Activated naive CD4-positive, alpha-beta T cell treated with anti-CD3 and anti-CD28 coated beads, Interleukin-2, amount 50 U/mL, for 72 hours (primary cell): Measurements from ENCODE around the gene TRIM49D2. TPM values are rescaled to one million over a fixed set of nuclear protein-coding genes. Genes with fewer than 3 reads are reported as not detected.
"Not testable (repeated sequence)": the region's sequence is repeated elsewhere in the genome, so short reads cannot be mapped to it uniquely, and the experiment has no call there.

Experiments
- ATAC-seq, 2 donors: fragments of 150-1000 bp; cut with Tn5 transposase; 2 replicates each; pipeline ENCODE4 v1.10.0; 2021; ENCODE audit warnings: mild to moderate bottlenecking in 2 of 2, moderate library complexity in 2 of 2
- DNase-seq, 2 donors: peaks; one replicate each; pipeline ENCODE4 v3.0.0; 2021 to 2022; ENCODE audit warnings: low spot score in 2 of 2
- H3K27ac Mint-ChIP-seq, 2 donors: one replicate each; pipeline ENCODE4 v1.8.0; 2022; ENCODE audit warnings: mild to moderate bottlenecking in 2 of 2, mixed read lengths in 2 of 2
- H3K36me3 Mint-ChIP-seq, 2 donors: one replicate each; pipeline ENCODE4 v1.8.0; 2022; ENCODE audit warnings: mixed read lengths in 2 of 2
- H3K9me3 Mint-ChIP-seq, 2 donors: one replicate each; pipeline ENCODE4 v1.8.0; 2022; ENCODE audit warnings: mixed read lengths in 2 of 2
- total RNA-seq, 2 donors: library from RNA; stranded (reverse); gene quantifications; one replicate each; pipeline ENCODE4 v1.2.3, GENCODE V29; 2022

The TRIM49D2 gene
- not detected for total RNA-seq

GRCh38 chr11:89923764-89924163, at the start of gene TRIM49D2:
Gene TRIM49D2 (plus strand): TSS chr11:89924064. CDS start chr11:89926762, 2,698 bp downstream.
- DNase-seq, ATAC-seq, H3K27ac Mint-ChIP-seq, H3K36me3 Mint-ChIP-seq, H3K9me3 Mint-ChIP-seq: not testable (repeated sequence)

GRCh38 chr11:89877511-89877910, 46.4 kb upstream of the TRIM49D2 start:
- not testable (repeated sequence) for H3K27ac Mint-ChIP-seq, DNase-seq, H3K9me3 Mint-ChIP-seq, H3K36me3 Mint-ChIP-seq, ATAC-seq

GRCh38 chr11:89893245-89893644, 30.6 kb upstream of the TRIM49D2 start:
- not testable (repeated sequence) for H3K36me3 Mint-ChIP-seq, H3K9me3 Mint-ChIP-seq, ATAC-seq, DNase-seq, H3K27ac Mint-ChIP-seq

- not testable (repeated sequence) for ATAC-seq, H3K9me3 Mint-ChIP-seq, DNase-seq, H3K36me3 Mint-ChIP-seq, H3K27ac Mint-ChIP-seq
Observed at GRCh38 chr11:89900809-89901208, 23.1 kb upstream of the TRIM49D2 start.

DNA sequence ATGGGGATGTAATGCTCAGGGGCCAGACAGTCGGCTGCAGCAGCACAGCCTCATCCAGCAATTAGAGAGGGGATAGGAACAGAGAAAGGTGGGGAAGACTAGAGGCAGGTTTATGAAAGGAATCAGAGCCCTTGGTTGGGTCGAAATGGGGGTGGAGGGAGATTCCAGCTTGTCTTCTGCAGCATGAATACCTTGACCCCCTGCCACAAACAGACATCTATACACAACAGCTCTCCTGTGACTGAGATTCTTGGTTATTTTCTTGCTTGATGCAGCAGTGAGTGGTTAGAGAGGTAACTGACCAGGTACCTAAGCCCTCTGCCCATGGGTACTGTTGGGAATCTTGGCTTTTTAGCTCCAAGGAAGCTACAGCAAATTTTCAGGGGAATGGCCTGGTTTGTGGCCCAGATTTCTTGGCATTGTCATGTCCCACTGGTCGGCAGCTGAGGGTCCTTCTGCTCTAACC, 1.6 kb upstream of the TRIM49D2 start, which contains the start of gene TRIM49D1:
TRIM49D1 (minus strand) TSS at position 51 of the 466 bp plus-strand sequence. CDS start 4,535 bp downstream, outside the sequence.
- H3K36me3 Mint-ChIP-seq, result no peaks in the 10 kb centered on the region
- ATAC-seq (no peak), DNase-seq (no peak)
- H3K9me3 Mint-ChIP-seq, result no peaks in the 10 kb centered on the region
- no peak within 1 kb of the TSS for H3K27ac Mint-ChIP-seq

GRCh38 chr11:89960833-89961232, 37.0 kb downstream of the TRIM49D2 start:
- not testable (repeated sequence) for H3K36me3 Mint-ChIP-seq, ATAC-seq, DNase-seq, H3K27ac Mint-ChIP-seq, H3K9me3 Mint-ChIP-seq

DNA sequence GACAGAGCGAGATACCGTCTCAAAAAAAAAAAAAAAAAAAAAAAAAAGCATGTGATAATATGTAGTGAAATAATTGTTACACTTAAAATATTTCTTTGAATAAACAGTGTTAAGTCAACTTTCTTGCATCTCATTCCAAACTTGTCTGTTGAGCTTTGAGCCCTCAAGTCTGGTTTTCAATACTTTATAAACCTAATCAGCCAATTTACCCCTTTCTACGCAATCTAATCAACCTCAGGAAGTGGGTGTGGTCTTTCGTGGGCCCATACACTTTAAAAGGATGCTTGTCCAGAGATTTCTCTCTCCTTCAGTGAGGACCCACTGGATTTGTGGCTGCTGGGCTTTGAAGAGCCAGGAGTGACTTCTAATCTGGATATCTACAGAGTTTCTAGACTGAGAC, 41.9 kb downstream of the TRIM49D2 start, which contains the start of gene TRIM64:
TRIM64 (plus strand) TSS at position 301 of the 400 bp plus-strand sequence. CDS start 2,467 bp downstream, outside the sequence.
- not testable (repeated sequence) for DNase-seq, H3K36me3 Mint-ChIP-seq, H3K9me3 Mint-ChIP-seq, ATAC-seq, H3K27ac Mint-ChIP-seq

Other genes with a start within 250 kb of the TRIM49D2 start
- not detected for gene TRIM77, start 213.8 kb upstream of the TRIM49D2 start, total RNA-seq
- not detected for gene TRIM49, start 115.5 kb upstream of the TRIM49D2 start, total RNA-seq
- not detected for gene TRIM64B, start 45.6 kb upstream of the TRIM49D2 start, total RNA-seq
- not detected for gene TRIM49D1, start 1.8 kb upstream of the TRIM49D2 start, total RNA-seq
- not detected for gene TRIM64, start 42.0 kb downstream of the TRIM49D2 start, total RNA-seq
- not detected for gene TRIM49C, start 107.0 kb downstream of the TRIM49D2 start, total RNA-seq
- not detected for gene UBTFL1, start 161.9 kb downstream of the TRIM49D2 start, total RNA-seq
- not detected for gene NAALAD2, start 210.6 kb downstream of the TRIM49D2 start, total RNA-seq